Activated CD4-positive, CD25-positive, alpha-beta regulatory T cell treated with anti-CD3 and anti-CD28 coated beads, Interleukin-2, amount 50 U/mL, for 16 hours (primary cell): ENCODE results near the gene MAPK10.
"Not testable (repeated sequence)": the region's sequence is repeated elsewhere in the genome, so short reads cannot be mapped to it uniquely, and the experiment has no call there.

Experiments
- DNase-seq: peaks from one replicate; pipeline ENCODE4 v3.0.0-alpha.2; 2020; ENCODE audit warnings: low read depth, low spot score

MAPK10 gene

DNA sequence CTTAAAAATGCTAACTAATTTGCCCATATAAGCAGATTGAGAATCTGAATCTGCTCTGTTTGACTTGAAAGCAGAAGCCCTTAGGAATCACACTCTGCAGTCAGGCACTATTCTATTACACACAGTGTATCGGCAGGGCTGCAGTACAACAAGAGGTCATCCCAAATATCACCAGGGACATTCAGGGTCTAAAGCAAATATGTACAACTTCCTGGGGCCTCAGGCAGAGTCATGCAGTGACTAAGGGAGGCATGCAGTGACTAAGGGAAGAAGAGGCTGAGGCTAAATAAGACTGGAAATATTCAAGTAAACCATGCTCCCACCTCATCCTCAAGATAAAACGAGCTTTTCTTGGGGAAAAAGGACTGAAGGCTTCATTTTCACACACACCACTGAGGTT is 20.9 kb downstream of the MAPK10 start:
- DNase-seq = no peak

DNA sequence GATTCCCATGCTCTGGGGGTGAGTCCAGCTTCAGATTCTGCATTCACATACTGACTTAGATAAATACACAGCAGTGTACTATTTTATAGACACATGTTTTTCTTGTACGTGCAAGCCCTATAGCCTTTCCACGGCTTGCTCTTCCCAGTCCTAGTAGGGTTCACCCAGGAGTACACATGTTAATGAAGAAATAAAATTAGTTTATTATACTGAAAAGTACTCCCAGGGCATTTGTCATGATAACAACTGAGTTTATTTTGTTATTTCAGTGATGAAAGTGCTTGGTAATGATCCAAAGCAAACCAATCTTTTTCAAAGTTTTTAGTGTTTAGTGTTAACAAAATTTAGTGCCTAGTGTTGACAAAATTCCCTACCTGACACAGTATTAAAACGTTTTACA is 21.3 kb downstream of the MAPK10 start:
- no peak for DNase-seq

DNA sequence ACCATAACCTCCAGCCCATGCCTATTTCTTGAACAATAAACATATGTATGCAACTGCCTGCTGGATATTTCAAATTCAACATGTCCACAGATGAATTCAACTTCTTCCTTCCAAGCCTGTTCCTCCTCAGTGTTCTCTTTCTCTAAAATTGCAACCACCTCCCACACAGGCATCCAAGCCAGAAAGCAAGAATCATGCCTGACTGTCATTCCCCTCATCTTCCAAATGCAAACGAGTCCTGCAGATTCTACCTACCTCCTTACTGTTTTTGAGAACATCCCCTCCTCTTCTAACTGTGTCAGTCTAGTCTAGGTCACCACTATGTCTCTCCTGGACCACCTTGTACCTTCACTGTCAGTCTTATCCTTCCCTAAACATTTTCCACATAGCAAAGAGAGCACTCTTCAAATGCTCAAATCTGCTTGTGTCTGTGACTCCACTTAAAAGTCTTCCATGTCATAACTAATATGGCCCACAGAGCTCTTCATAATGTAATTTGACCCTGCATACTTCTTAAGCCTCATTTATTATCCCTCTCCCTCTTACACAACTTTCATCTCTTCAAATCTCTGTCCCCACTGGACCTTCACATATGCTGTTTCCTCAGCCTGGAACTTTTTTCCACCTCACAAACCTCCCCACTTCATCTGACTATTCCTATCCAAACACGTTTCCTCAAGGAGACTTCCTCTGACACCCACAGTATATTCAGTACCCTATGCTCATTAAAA is 25.7 kb downstream of the MAPK10 start:
- no peak for DNase-seq

- DNase-seq = no peak
Measured at GRCh38 chr4:86333236-86333635, 26.6 kb downstream of the MAPK10 start.

DNA sequence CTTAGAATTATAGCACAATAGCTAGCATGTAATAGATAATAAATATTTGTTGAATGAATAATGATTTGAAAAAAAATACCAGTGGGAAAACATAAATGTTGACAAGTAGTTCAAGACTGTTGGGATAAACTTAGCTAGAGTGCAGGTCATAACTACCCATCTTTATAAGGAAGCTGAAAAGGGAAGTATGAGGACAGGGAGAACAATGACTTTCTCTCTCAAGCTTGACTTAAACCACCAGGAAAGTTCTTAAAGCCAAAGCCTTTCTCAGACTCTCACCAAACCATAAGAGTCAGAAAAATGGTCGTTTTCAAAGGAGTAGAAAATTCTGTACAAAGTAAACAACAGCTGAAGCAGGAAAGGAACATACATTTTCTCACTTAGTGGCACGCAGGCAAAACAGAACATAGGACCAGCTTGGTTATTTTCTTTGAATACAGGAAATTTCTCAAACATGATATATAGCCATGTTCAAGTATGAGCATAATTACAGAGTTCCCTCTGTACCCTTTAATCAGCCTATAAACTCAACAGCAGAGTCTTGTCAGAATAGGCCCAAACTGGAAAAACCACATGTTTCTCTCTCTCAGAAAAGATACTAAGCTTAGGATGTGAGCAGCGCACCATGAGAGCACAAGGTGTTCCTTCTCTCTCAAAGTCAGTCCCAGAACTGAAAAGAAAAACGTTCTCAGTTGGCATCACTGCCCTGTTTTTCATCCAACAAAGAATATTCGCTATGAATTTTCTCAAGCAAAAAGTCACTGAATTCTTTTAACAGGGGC is 28.7 kb downstream of the MAPK10 start:
- no peak for DNase-seq

- not testable (repeated sequence) for DNase-seq
Measured at GRCh38 chr4:86330411-86330810, 29.4 kb downstream of the MAPK10 start.

DNA sequence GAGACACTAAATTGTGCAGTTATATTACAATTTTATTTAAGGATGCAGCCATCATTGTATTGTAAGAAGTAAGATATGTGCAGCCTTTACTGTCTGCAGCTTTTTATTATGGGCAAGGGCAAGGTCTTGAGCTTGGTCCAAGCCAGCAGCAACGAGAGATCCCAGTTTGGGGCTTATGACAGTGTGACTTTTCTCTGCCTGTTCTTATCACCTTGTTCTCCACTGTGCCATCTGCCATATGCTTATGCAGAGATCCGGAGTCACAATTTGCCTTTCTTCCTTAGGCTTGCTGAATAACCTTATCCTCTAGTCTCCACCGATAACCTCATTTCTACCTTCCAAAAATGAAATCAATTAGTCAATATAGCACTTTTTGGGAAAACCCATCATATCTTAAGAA is 30.4 kb downstream of the MAPK10 start:
- no peak for DNase-seq

DNA sequence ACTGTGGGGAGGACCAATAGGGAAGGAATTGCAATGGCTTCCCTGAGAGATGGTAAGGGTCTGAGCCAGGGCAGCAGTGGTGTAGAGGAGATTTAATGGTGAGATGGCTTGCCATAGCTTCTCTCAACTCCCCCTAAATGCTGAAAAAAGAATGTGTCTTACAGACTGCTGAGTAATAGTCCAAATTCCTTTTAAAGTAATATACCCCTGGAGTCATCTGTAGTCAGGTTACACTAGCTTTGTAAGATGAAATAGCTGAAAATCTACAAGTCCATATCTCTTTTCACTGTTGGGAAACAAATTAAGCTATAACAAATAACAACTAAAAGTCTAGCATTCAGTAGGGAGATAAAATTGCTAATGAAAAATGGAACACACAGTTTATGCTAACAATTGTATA is 33.5 kb downstream of the MAPK10 start:
- DNase-seq = no peak

DNA sequence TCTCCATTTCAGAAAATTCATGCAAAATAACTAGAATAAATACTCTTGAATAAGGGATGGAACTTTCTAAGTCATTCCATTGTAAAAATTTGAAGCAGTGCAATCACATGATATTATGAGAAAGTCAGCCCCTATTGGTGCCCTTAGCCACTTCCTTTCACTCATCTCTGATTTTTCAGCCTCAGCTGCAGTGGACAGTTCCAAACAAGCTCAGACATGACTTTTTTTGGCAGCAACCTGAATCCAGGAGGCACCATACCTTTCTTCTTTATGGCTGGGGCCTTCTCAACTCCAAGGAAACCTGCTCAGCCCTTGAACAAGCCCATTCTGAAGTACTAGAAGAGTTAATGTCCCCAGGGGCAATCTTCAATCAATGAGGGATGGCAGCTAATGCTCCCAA is 40.5 kb downstream of the MAPK10 start:
- DNase-seq = no peak

DNA sequence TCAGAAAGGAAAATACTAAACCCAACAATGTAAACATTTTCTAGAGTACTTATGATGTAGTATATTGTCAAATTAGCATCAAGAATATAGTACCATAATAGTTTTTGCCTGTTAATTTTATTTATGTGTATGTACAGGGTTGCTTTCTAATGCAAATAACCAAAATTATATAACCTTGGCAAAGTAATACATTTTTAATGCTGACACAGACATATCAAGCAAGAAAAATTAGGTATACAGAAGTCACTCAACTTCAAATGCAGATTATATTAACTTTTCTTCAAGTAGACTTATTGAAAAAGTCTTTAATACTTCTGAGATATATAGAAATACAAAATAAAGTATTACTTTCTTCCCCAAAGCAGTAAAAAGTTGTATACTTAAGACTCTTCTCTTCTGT is 44.3 kb downstream of the MAPK10 start:
- DNase-seq = no peak

DNA sequence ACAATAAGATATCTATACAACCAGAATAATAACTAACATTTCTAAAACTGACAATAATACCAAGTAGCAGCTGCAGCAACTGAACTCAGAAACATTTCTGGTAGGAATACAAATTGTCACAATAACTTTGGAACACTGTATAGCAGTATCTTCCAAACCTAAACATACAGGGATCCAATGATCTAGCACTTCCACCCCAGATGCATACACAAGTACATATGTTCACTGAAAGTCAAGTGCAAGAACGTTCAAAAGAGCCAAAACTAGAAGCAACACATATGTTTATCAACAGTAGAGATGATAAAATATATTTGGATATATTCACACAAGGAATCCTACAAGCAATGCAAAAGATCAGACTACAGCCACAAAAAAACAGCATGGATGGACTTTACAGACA is 46.2 kb downstream of the MAPK10 start:
- no peak for DNase-seq

- DNase-seq = no peak
Measured at GRCh38 chr4:86307432-86307831, 52.4 kb downstream of the MAPK10 start.

- DNase-seq = no peak
Measured at GRCh38 chr4:86306816-86307215, 53.0 kb downstream of the MAPK10 start.

GRCh38 chr4:86302830-86303229 is 57.0 kb downstream of the MAPK10 start:
- no peak for DNase-seq

GRCh38 chr4:86302251-86302650 is 57.6 kb downstream of the MAPK10 start:
- no peak for DNase-seq

DNA sequence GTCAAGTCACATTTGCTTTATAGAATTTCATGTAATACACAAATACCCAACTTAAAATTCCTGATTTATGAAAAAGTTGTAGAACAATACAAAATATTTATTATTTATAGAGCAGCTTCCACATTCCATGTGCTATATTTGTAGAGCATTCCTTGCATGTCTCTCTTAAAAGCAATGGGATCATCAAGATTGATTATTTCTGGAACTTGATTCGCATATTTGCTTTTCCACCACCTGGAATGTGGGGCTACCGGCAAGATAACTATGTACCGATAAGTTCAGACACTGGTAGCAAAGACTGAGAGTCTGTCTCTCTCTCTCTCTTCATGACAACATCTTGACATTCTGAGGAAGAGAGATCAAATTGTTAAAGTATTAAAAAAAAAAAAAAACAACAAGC is 59.3 kb downstream of the MAPK10 start:
- DNase-seq = no peak

GRCh38 chr4:86296865-86297264 is 63.0 kb downstream of the MAPK10 start:
- DNase-seq = no peak

GRCh38 chr4:86294883-86295282 is 65.0 kb downstream of the MAPK10 start:
- DNase-seq = no peak

- no peak for DNase-seq
Measured at GRCh38 chr4:86291180-86291579, 68.7 kb downstream of the MAPK10 start.

DNA sequence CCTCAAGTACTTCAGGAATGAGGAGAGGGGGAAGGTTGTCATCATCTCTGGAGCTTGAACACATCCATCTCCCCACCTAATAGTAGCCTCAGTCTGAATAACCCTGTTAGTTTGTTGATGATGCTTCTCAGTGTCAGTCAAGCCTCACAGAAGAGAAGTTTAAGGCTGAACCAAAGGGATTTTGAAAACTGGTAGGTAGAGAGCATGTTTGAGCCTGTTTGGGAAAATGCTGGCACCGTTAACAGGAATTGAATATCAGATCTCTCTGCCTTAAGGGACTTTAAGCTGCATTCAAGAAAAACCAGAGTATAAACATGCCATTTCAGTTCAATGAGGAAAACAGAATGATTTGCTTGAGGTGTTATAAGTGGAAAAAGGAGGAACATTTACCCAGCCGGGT is 73.1 kb downstream of the MAPK10 start:
- no peak for DNase-seq

GRCh38 chr4:86283371-86283770 is 76.5 kb downstream of the MAPK10 start:
- no peak for DNase-seq

GRCh38 chr4:86280246-86280645 is 79.6 kb downstream of the MAPK10 start:
- DNase-seq = no peak

DNA sequence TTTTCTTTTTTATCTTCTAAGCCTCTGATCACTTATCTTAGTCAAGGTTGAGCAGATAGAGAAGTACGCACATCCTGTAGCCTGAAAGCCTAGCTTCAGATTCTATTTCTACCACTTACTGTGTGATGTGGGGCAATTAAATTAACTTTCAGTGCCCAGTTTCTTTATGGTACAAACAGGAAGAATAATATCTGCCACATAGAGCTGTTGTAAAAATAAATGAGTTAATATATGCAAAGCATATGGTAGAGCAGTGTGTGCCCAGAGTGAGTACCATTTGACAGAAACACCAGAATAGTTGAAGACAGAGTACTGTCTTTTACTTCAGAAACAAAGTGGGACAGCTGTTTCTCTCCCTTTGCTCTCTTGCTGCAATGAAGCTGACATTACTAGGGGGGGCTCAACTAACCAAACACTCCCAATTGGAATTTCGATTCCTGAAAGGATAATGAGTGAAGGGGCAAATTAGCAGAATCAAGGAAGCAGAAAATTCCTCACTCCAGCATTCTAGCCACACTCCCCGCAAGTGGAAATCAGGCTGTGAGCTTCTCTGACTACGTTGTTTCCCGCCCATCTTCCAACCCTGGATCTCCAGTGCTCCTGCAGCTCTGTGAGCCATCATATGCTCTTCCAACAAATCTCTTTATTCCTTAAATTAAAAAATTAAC is 80.4 kb downstream of the MAPK10 start:
- no peak for DNase-seq
